HUES6 (cell line): Measurements from ENCODE around the gene CFC1.
"Not testable (repeated sequence)": the region's sequence is repeated elsewhere in the genome, so short reads cannot be mapped to it uniquely, and the experiment has no call there.

ENCODE experiments used
- H3K27ac ChIP-seq: 2 replicates; pipeline ENCODE4 v1.7.0; 2013; ENCODE audit warnings: low read depth, mild to moderate bottlenecking, low read length, inconsistent platforms
- H3K27me3 ChIP-seq: 2 replicates; pipeline ENCODE4 v1.6.1; 2013; ENCODE audit warnings: low read length; ENCODE audit not compliant: control insufficient read depth, insufficient read depth
- H3K36me3 ChIP-seq: 2 replicates; pipeline ENCODE4 v1.6.1; 2013; ENCODE audit warnings: low read length; ENCODE audit not compliant: control insufficient read depth, insufficient read depth
- H3K4me1 ChIP-seq: 2 replicates; pipeline ENCODE4 v1.6.1; 2013; ENCODE audit warnings: low read length; ENCODE audit not compliant: control insufficient read depth, insufficient read depth
- H3K4me3 ChIP-seq: 2 replicates; pipeline ENCODE4 v1.5.1; 2013; ENCODE audit warnings: low read depth, low read length
- H3K9ac ChIP-seq: one replicate; pipeline ENCODE4 v1.6.1; 2013; ENCODE audit warnings: mild to moderate bottlenecking, low read length
- H3K9me3 ChIP-seq: 2 replicates; pipeline ENCODE4 v1.6.1; 2013; ENCODE audit warnings: low read depth, low read length; ENCODE audit not compliant: control insufficient read depth, insufficient read depth

CFC1 gene

GRCh38 chr2:130581491-130581890 is 17.9 kb downstream of the CFC1 start:
- not testable (repeated sequence) for H3K4me3 ChIP-seq, H3K36me3 ChIP-seq, H3K27ac ChIP-seq, H3K9ac ChIP-seq, H3K4me1 ChIP-seq, H3K27me3 ChIP-seq, H3K9me3 ChIP-seq

DNA sequence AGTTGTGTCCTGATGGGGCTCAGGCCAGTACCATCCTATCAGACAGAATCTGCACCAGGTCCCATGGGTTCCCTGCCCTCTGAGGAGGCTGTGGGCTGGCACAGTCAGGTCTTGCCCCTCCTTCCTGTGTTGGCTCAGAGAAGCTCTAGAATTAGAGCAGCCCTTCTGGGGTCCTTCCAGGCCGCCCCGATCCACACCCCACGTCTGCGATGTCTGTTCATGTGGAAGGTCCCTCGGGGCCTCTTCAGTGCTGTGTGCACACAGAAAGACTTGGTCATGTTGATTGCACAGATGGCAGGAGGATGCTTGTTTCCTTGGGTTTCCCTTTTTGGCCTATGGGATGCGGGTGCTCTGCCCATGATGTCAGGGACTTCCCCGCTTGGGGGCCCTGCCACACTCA is 20.3 kb downstream of the CFC1 start:
- not testable (repeated sequence) for H3K4me3 ChIP-seq, H3K36me3 ChIP-seq, H3K9ac ChIP-seq, H3K4me1 ChIP-seq, H3K9me3 ChIP-seq, H3K27me3 ChIP-seq, H3K27ac ChIP-seq

GRCh38 chr2:130577559-130577958 is 21.8 kb downstream of the CFC1 start:
- H3K9me3 ChIP-seq, H3K4me1 ChIP-seq, H3K4me3 ChIP-seq, H3K9ac ChIP-seq, H3K36me3 ChIP-seq, H3K27me3 ChIP-seq, H3K27ac ChIP-seq: not testable (repeated sequence)

DNA sequence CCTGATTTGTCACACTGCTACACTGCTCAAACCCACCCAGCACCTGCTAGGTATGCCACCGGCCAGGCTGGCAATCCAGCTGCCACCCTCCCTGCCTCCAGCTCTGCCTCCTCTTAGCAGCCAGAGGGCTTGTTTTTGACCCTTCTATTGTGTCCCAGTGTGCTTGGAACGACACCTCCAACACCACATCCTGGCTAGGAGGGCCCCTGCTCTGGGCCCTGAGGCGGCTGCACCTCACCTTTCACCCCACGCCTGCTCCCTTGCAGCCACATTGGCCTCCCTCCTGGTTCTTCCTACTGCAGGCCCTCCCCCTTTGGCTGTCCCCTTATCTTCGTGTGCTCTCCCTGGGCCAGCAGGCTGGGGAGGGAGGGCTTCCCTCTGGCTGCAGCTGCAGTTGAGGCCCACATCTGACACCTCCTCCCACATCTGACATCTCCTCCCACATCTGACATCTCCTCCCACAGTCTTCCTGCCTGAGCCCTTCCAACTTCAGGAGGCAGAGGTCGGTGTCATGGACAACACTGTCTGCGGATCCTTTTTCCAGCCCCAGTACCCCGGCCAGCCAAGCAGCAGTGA is 23.1 kb downstream of the CFC1 start:
- not testable (repeated sequence) for H3K4me1 ChIP-seq, H3K36me3 ChIP-seq, H3K9me3 ChIP-seq, H3K27me3 ChIP-seq, H3K9ac ChIP-seq, H3K27ac ChIP-seq, H3K4me3 ChIP-seq

DNA sequence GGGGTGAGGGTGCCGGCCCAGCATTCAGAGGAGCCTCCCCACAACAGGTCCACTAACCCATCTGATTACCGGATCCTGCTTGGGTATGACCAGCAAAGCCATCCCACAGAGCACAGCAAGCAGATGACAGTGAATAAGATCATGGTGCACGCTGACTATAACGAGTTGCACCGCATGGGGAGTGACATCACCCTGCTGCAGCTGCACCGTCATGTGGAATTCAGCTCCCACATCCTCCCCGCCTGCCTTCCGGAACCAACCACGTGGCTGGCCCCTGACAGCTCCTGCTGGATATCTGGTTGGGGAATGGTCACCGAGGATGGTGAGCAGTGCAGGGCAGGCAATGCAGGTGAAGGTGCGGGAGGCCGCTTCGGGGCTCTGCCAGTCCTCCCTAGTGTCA is 25.1 kb downstream of the CFC1 start:
- H3K4me1 ChIP-seq, H3K9ac ChIP-seq, H3K9me3 ChIP-seq, H3K36me3 ChIP-seq, H3K27ac ChIP-seq, H3K27me3 ChIP-seq, H3K4me3 ChIP-seq: not testable (repeated sequence)

- not testable (repeated sequence) for H3K9ac ChIP-seq, H3K4me1 ChIP-seq, H3K27me3 ChIP-seq, H3K27ac ChIP-seq, H3K36me3 ChIP-seq, H3K4me3 ChIP-seq, H3K9me3 ChIP-seq
Observed at GRCh38 chr2:130571929-130572328, 27.4 kb downstream of the CFC1 start.

- H3K9ac ChIP-seq, H3K36me3 ChIP-seq, H3K27me3 ChIP-seq, H3K4me1 ChIP-seq, H3K27ac ChIP-seq, H3K4me3 ChIP-seq, H3K9me3 ChIP-seq: not testable (repeated sequence)
Observed at GRCh38 chr2:130566165-130566564, 33.2 kb downstream of the CFC1 start.

DNA sequence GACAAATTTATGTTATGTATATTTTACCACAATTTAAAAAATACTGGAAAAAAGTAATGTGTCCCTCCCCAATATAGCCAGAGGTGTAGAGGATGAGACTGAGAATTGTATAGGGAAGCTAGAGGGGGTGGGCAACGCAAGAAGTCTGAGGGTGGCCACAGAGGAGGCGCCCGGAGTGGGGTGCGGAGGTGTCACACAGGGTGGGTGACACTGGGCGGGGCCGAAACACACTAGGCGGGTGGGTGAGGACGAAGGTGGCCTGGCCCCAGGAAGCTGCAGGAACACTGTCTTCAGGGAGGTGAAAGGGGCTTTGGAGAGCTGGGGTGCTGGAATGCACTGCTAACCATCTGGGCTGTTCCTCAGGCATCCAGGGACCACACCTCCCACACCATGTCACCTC is 42.9 kb downstream of the CFC1 start:
- H3K27me3 ChIP-seq, H3K9ac ChIP-seq, H3K9me3 ChIP-seq, H3K4me3 ChIP-seq, H3K36me3 ChIP-seq, H3K4me1 ChIP-seq, H3K27ac ChIP-seq: not testable (repeated sequence)

DNA sequence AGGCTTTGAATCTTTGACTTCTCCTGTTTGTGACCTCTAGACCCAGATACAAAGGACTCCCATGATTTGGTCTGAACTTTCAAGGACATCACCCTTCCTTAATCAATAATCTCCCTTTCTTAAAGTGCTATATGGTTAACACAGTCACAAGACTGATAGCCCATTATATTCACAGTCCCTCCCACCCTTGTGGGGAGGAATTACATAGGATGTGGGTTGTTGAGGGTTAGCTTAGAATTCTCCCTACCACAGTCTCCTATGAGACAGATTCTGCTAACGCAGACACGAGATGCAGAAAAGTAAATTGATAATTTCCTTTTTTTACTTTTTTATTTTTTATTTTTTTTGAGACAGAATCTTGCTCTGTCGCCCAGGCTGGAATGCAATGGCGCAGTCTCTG is 45.2 kb downstream of the CFC1 start:
- not testable (repeated sequence) for H3K27me3 ChIP-seq, H3K36me3 ChIP-seq, H3K9ac ChIP-seq

GRCh38 chr2:130549475-130549874 is 49.9 kb downstream of the CFC1 start:
- H3K27me3 ChIP-seq, H3K9ac ChIP-seq, H3K4me3 ChIP-seq, H3K27ac ChIP-seq, H3K9me3 ChIP-seq, H3K4me1 ChIP-seq, H3K36me3 ChIP-seq: not testable (repeated sequence)

More for the DNA sequence above, 45.2 kb downstream of the CFC1 start:
- H3K4me1 ChIP-seq, H3K4me3 ChIP-seq, H3K27ac ChIP-seq, H3K9me3 ChIP-seq: not testable (repeated sequence)

DNA sequence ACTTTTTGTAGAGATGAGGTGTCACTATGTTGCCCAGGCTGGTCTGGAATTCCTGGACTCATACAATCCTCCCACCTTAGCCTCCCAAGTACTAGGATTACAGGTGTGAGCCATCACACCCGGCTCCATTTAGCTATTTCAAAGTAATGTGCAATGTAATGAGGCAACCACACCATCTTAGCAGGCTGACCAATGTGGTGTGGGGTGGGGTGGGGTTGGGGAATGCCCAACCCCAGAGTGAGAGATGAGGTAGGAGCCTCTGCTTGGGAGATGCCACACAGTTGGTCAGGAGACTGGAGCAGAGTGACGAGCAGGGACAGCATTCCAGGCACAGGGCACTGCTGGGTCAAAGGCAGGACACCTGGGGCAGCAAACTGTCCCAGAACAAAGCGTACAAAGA is 51.0 kb downstream of the CFC1 start:
- H3K36me3 ChIP-seq, H3K9me3 ChIP-seq: not testable (repeated sequence)

DNA sequence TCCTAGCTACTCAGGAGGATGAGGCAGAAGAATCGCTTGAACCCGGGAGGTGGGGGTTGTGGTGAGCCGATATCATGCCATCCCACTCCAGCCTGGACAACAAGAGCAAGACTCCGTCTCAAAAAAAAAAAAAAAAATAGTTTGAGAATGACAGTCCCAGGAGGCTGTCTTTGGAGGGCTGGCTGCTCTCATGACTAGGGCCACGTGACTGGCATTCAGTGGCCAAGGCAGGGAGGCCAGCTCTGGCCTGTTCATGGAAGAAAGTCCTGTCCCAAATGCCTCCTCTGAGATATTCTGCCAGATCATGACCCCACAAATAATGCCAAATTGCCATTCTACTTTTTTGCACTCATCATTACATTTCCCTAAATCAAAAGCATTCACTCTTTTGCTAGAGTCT is 54.4 kb downstream of the CFC1 start:
- H3K27ac ChIP-seq, H3K9me3 ChIP-seq, H3K36me3 ChIP-seq, H3K4me1 ChIP-seq, H3K4me3 ChIP-seq, H3K9ac ChIP-seq, H3K27me3 ChIP-seq: not testable (repeated sequence)

More for the DNA sequence above, 51.0 kb downstream of the CFC1 start:
- not testable (repeated sequence) for H3K27me3 ChIP-seq, H3K4me1 ChIP-seq, H3K4me3 ChIP-seq, H3K27ac ChIP-seq, H3K9ac ChIP-seq
